H1 (cell line): Measurements from ENCODE around the gene MYBPC2. TPM values are rescaled to one million over a fixed set of nuclear protein-coding genes. Genes with fewer than 3 reads are reported as not detected.

Experiments
- CTCF ChIA-PET: fragments of 300-600 bp; sonication (Branson Sonifier 250); formaldehyde crosslinking; loops from one replicate; lab custom pipeline; 2021; ENCODE audit not compliant: partially characterized antibody; lab: Charles Lee
- POLR2A ChIA-PET: fragments of 300-600 bp; sonication (Branson Sonifier 250); formaldehyde crosslinking; loops from one replicate; lab custom pipeline; 2021; ENCODE audit warnings: inconsistent platforms; ENCODE audit not compliant: partially characterized antibody; lab: Charles Lee
- DNase-seq, 2 experiments: peaks; one replicate each; pipeline versions ENCODE4 v3.0.0 to v3.0.0-alpha.2; 2010 to 2022; ENCODE audit warnings: low spot score in 2 of 2, low read depth in 1 of 2, mixed read lengths in 1 of 2
- FAIRE-seq: peaks from 2 replicates; lab custom pipeline; 2011; peaks lifted over from hg19 to GRCh38; lab: Jason Lieb, UNC
- H2AFZ ChIP-seq: 2 replicates; pipeline ENCODE4 v1.8.1; 2012; ENCODE audit warnings: low read length, inconsistent platforms
- H2AK5ac ChIP-seq: 2 replicates; pipeline ENCODE4 v1.6.1; 2013; ENCODE audit warnings: low read depth, low read length
- H2BK120ac ChIP-seq: replicated peaks from 2 replicates; pipeline ENCODE3; 2013; ENCODE audit warnings: low read depth, low read length, inconsistent platforms
- H2BK12ac ChIP-seq: 2 replicates; pipeline ENCODE4 v1.6.1; 2013; ENCODE audit warnings: low read depth, low read length
- H2BK15ac ChIP-seq: 2 replicates; pipeline ENCODE4 v1.6.1; 2013; ENCODE audit warnings: low read length
- H2BK20ac ChIP-seq: 2 replicates; pipeline ENCODE4 v1.6.1; 2013; ENCODE audit warnings: low read length
- H2BK5ac ChIP-seq: 2 replicates; pipeline ENCODE4 v1.6.1; 2013; ENCODE audit warnings: low read depth, low read length
- H3K14ac ChIP-seq: 2 replicates; pipeline ENCODE4 v1.6.1; 2013; ENCODE audit warnings: inconsistent platforms; ENCODE audit not compliant: insufficient read length
- H3K18ac ChIP-seq: 2 replicates; pipeline ENCODE4 v1.6.1; 2013; ENCODE audit warnings: low read length; ENCODE audit errors: extremely low read depth
- H3K23ac ChIP-seq: 2 replicates; pipeline ENCODE4 v1.6.1; 2013; ENCODE audit warnings: inconsistent platforms; ENCODE audit not compliant: insufficient read length
- H3K23me2 ChIP-seq: 2 replicates; pipeline ENCODE4 v1.6.1; 2013; ENCODE audit warnings: low read depth, low read length
- H3K27ac ChIP-seq: 2 replicates; pipeline ENCODE4 v1.6.1; 2011; ENCODE audit warnings: low read depth, low read length, inconsistent platforms
- H3K27me3 ChIP-seq, 4 experiments: replicated peaks in 1 of 4; 1 replicate in 1 of 4; 2 replicates in 3 of 4; pipeline versions ENCODE4 v1.6.1 to v1.8.1; 2011 to 2013; ENCODE audit warnings: low read length in 3 of 4, mild to moderate bottlenecking in 3 of 4, inconsistent platforms in 2 of 4, mixed read lengths in 2 of 4, moderate library complexity in 1 of 4; ENCODE audit not compliant: control insufficient read depth in 3 of 4, insufficient read depth in 3 of 4; ENCODE audit errors: extremely low read depth in 1 of 4
- H3K36me3 ChIP-seq, 4 experiments: 2 replicates each; pipeline versions ENCODE4 v1.6.1 to v1.8.1; 2011 to 2013; ENCODE audit warnings: mild to moderate bottlenecking in 4 of 4, low read length in 3 of 4, moderate library complexity in 2 of 4, control low read depth in 1 of 4, inconsistent platforms in 1 of 4; ENCODE audit not compliant: insufficient read depth in 4 of 4, control insufficient read depth in 2 of 4
- H3K4ac ChIP-seq: replicated peaks from 2 replicates; pipeline ENCODE3; 2013; ENCODE audit warnings: low read length, low read depth, mixed read lengths, inconsistent platforms; ENCODE audit not compliant: insufficient read length
- H3K4me1 ChIP-seq, 4 experiments: replicated peaks in 1 of 4; 1 replicate in 1 of 4; 2 replicates in 3 of 4; pipeline versions ENCODE4 v1.6.1 to v1.8.1; 2011 to 2013; ENCODE audit warnings: low read length in 3 of 4, inconsistent platforms in 2 of 4, mixed read lengths in 1 of 4; ENCODE audit not compliant: insufficient read depth in 4 of 4, control insufficient read depth in 3 of 4
- H3K4me2 ChIP-seq, 2 experiments: 2 replicates each; pipeline versions ENCODE4 v1.6.1 to v1.8.1; 2011 to 2013; ENCODE audit warnings: low read depth in 2 of 2, low read length in 2 of 2, control low read depth in 1 of 2, inconsistent platforms in 1 of 2, mild to moderate bottlenecking in 1 of 2; ENCODE audit not compliant: insufficient read depth in 1 of 2
- H3K4me3 ChIP-seq, 4 experiments: fragments of 200-600, 300-600 bp in 1 of 4; sonication (generic), shearing (Covaris generic), sonication (Bioruptor Twin) in 1 of 4; 2 replicates each; pipeline versions ENCODE4 v1.5.1 to v1.8.1; 2011 to 2016; ENCODE audit warnings: low read length in 4 of 4, low read depth in 3 of 4, control low read depth in 2 of 4, inconsistent platforms in 2 of 4, mild to moderate bottlenecking in 2 of 4, mixed read lengths in 1 of 4, moderate library complexity in 1 of 4; ENCODE audit not compliant: insufficient read depth in 2 of 4; ENCODE audit errors: extremely low read depth in 1 of 4
- H3K56ac ChIP-seq: replicated peaks from 2 replicates; pipeline ENCODE3; 2013; ENCODE audit warnings: low read depth, mild to moderate bottlenecking, mixed read lengths, low read length, inconsistent platforms; ENCODE audit not compliant: insufficient read length
- H3K79me1 ChIP-seq: 2 replicates; pipeline ENCODE4 v1.6.1; 2013; ENCODE audit warnings: low read depth, low read length, control low read depth
- H3K79me2 ChIP-seq, 2 experiments: 2 replicates each; pipeline versions ENCODE4 v1.6.1 to v1.8.1; 2012 to 2013; ENCODE audit warnings: low read length in 2 of 2, mild to moderate bottlenecking in 2 of 2, inconsistent platforms in 1 of 2; ENCODE audit not compliant: insufficient read depth in 2 of 2, control insufficient read depth in 1 of 2
- H3K9ac ChIP-seq, 4 experiments: replicated peaks in 1 of 4; 1 replicate in 1 of 4; 2 replicates in 3 of 4; pipeline versions ENCODE4 v1.6.1 to v1.8.1; 2011 to 2013; ENCODE audit warnings: low read depth in 3 of 4, low read length in 3 of 4, control low read depth in 2 of 4, mild to moderate bottlenecking in 2 of 4, moderate library complexity in 2 of 4, inconsistent platforms in 1 of 4; ENCODE audit errors: extremely low read depth in 1 of 4
- H3K9me3 ChIP-seq, 2 experiments: 2 replicates each; pipeline versions ENCODE4 v1.6.1 to v1.8.1; 2012 to 2013; ENCODE audit warnings: mild to moderate bottlenecking in 2 of 2, moderate library complexity in 2 of 2, control low read depth in 1 of 2, inconsistent platforms in 1 of 2, low read depth in 1 of 2, low read length in 1 of 2, mixed read lengths in 1 of 2; ENCODE audit not compliant: insufficient read depth in 2 of 2
- H4K20me1 ChIP-seq, 2 experiments: replicated peaks in 1 of 2; 2 replicates each; pipeline versions ENCODE3 to v1.8.1; 2011 to 2013; ENCODE audit warnings: inconsistent platforms in 2 of 2, low read length in 2 of 2, mild to moderate bottlenecking in 1 of 2; ENCODE audit not compliant: insufficient read depth in 2 of 2, control insufficient read depth in 1 of 2
- H4K5ac ChIP-seq: 2 replicates; pipeline ENCODE4 v1.6.1; 2013; ENCODE audit warnings: low read length, low read depth, mixed read lengths, inconsistent platforms; ENCODE audit not compliant: insufficient read length
- H4K8ac ChIP-seq: 2 replicates; pipeline ENCODE4 v1.8.0; 2013; ENCODE audit warnings: mild to moderate bottlenecking, moderate library complexity, low read length, inconsistent platforms; ENCODE audit not compliant: insufficient read depth; ENCODE audit errors: extremely low read depth
- H4K91ac ChIP-seq: replicated peaks from 2 replicates; pipeline ENCODE3; 2013; ENCODE audit warnings: low read length, mixed read lengths, inconsistent platforms; ENCODE audit not compliant: insufficient read length
- EZH2 ChIP-seq: fragments of 200-600 bp; sonication (generic); IDR thresholded peaks from 2 replicates; pipeline ENCODE4 v1.7.1; 2012; ENCODE audit warnings: low read depth, mild to moderate bottlenecking, moderate library complexity, low read length, inconsistent platforms; ENCODE audit not compliant: severe bottlenecking
- HDAC6 ChIP-seq: IDR thresholded peaks from one replicate; pipeline ENCODE4 v1.7.1; 2012; ENCODE audit warnings: low read depth, mild to moderate bottlenecking, inconsistent platforms, low read length, moderate library complexity
- KDM1A ChIP-seq: fragments of 200-600, 300-600 bp; sonication (generic); IDR thresholded peaks from 2 replicates; pipeline ENCODE4 v1.7.1; 2016; ENCODE audit warnings: mild to moderate bottlenecking, low read length, borderline replicate concordance
- KDM5A ChIP-seq: fragments of 200-600 bp; IDR thresholded peaks from 2 replicates; pipeline ENCODE4 v1.7.1; 2012; ENCODE audit warnings: mild to moderate bottlenecking, low read length, inconsistent platforms, mixed read lengths
- NRF1 ChIP-seq: IDR thresholded peaks from 2 replicates; pipeline ENCODE4 v1.6.1; 2011; ENCODE audit warnings: mild to moderate bottlenecking, low read depth, low read length, improper control_type of control experiment
- RNF2 ChIP-seq: fragments of 200-900, 300-1000 bp; sonication (generic); IDR thresholded peaks from 2 replicates; pipeline ENCODE4 v1.7.1; 2016; ENCODE audit warnings: borderline replicate concordance, low read depth, mild to moderate bottlenecking, antibody characterized with exemption, low read length; ENCODE audit not compliant: poor library complexity, severe bottlenecking; ENCODE audit errors: missing control alignments
- TAF7 ChIP-seq: optimal IDR thresholded peaks from 2 replicates; pipeline ENCODE3; 2011; ENCODE audit warnings: low read depth, mild to moderate bottlenecking, inconsistent platforms, low read length, moderate library complexity, borderline replicate concordance
- WGBS, 2 experiments: shearing (Covaris generic) in 1 of 2; methylation state at CpG; one replicate each; pipeline versions ENCODE4 v1.1.6 to v1.1.7; 2013 to 2015; ENCODE audit warnings: low lambda C conversion rate in 2 of 2, mixed read lengths in 2 of 2, inconsistent platforms in 1 of 2, low coverage in 1 of 2, missing lambda C conversion rate in 1 of 2; ENCODE audit not compliant: insufficient replicate concordance in 2 of 2, insufficient coverage in 1 of 2, insufficient read length in 1 of 2; ENCODE audit errors: extremely low coverage in 1 of 2, missing lambda C conversion rate in 1 of 2; 5-methylcytosine and 5-hydroxymethylcytosine counted together
- polyA plus RNA-seq, 7 experiments: library from polyadenylated mRNA; depleted of rRNA in 3 of 7; stranded (reverse) in 5 of 7; unstranded in 2 of 7; fragments of >200 nt in 5 of 7; fragments of 200-250 nt in 2 of 7; gene quantifications; 1 replicate in 5 of 7; 2 replicates in 1 of 7; 4 replicates in 1 of 7; pipeline versions ENCODE4 v1.2.1 to v1.2.3, GENCODE V29; 2011 to 2013; ENCODE audit warnings: missing spikeins in 2 of 7, mixed read lengths in 2 of 7
- total RNA-seq: library from RNA; stranded (reverse); fragmentation: NEBNext Ultra II Directional; extraction: Animal tissue kit (Norgen Biotek cat#: 25700); gene quantifications from 2 replicates; pipeline ENCODE4 v1.2.1, GENCODE V29; 2021

MYBPC2 gene
- total and polyA plus RNA-seq, 2 of the 8 experiments (the other 6 are each of a cell fraction or from before 2014, with no cell fraction given): 1.8 to 3.1 TPM

DNA sequence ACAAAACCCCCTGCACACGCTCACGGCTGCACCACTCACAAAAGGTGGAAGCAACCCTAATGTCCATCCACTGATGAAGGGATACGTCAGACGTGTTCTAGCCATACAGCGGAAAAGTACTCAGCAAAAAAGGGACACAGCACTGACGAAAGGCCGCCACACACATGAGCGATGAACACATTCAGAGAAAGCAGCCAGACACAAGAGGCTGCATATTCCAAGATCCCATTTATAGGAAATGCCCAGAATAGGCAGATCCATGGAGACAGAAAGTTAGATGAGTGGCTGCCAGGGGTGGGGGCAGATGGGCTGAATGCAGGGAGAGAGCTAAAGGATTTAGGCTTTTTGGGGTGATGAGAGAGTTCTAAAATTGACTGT, 44.8 kb upstream of the MYBPC2 start:
- Histone ChIP-seq H3K4me3 (no peak overlapping the region), H2BK5ac (no peak overlapping the region), H2AFZ (no peak overlapping the region), H3K79me2 (peaks cover 12 to 54% of the 10 kb centered on the region in 2 experiments; a peak in 3 of 4 replicates), H4K20me1 (peaks cover 5 to 17% of the 10 kb centered on the region in 2 experiments), H3K79me1 (peaks cover 12% of the 10 kb centered on the region), H2AK5ac (no peak overlapping the region), H2BK15ac (no peak overlapping the region), H3K27me3 (no peaks in the 10 kb centered on the region), H4K8ac (no peak overlapping the region), H3K9me3 (peaks cover 3 to 14% of the 10 kb centered on the region in 2 experiments; a peak in 2 of 4 replicates), H3K23me2 (peaks cover 9% of the 10 kb centered on the region; the same call in 1 of the 2 replicates), H4K5ac (no peak overlapping the region), H3K4me2 (no peak overlapping the region), H3K36me3 (peaks cover 6 to 26% (median 13%) of the 10 kb centered on the region in 4 experiments; a peak in 7 of 8 replicates), H2BK12ac (no peak overlapping the region), H3K9ac (no peak overlapping the region; a peak in 1 of 7 replicates), H3K4ac (no peak overlapping the region), H3K27ac (no peak overlapping the region), H3K14ac (no peak overlapping the region), H2BK120ac (no peak overlapping the region), H3K23ac (no peak overlapping the region), H3K56ac (no peak overlapping the region), H3K4me1 (peaks cover 0 to 3% (median under 1%) of the 10 kb centered on the region in 4 experiments; a peak in 4 of 7 replicates), H3K18ac (no peak overlapping the region), H4K91ac (no peak overlapping the region), H2BK20ac (no peak overlapping the region)
- ChIA-PET POLR2A (interaction anchor here (1.1 to 3.5 kb wide), 6 partner anchors 11 to 72 kb away, joined by 3 to 15 read pairs (median 6); partner anchors contain the start of gene NR1H2), CTCF (interaction anchor here (0.6 to 1.6 kb wide), 4 partner anchors 14 to 1424 kb away, joined by 3 to 6 read pairs (median 4); no protein-coding TSS in a partner anchor)
- WGBS, 2 experiments: 90% methylated on average over 8 of the region's 8 CpGs; no CpG with 5 or more reads in 1 of the 2 experiments
- FAIRE-seq: no peak
- no peak for DNase-seq
- no peak for TF ChIP-seq HDAC6
- no peak for TF ChIP-seq RNF2
- no peak for TF ChIP-seq EZH2
- no peak for TF ChIP-seq NRF1
- TF ChIP-seq KDM1A: no peak
- no peak for TF ChIP-seq KDM5A
- TF ChIP-seq TAF7: no peak
- TF ChIP-seq, all 59 proteins: peak for 0
